ENCODE results near the gene EPS8. TPM values are rescaled to one million over a fixed set of nuclear protein-coding genes. Genes with fewer than 3 reads are reported as not detected.

Gene EPS8
- total and polyA plus RNA-seq, 3 donors from 2014 or later, result 40.0 to 81.8 (median 65.3) TPM

DNA sequence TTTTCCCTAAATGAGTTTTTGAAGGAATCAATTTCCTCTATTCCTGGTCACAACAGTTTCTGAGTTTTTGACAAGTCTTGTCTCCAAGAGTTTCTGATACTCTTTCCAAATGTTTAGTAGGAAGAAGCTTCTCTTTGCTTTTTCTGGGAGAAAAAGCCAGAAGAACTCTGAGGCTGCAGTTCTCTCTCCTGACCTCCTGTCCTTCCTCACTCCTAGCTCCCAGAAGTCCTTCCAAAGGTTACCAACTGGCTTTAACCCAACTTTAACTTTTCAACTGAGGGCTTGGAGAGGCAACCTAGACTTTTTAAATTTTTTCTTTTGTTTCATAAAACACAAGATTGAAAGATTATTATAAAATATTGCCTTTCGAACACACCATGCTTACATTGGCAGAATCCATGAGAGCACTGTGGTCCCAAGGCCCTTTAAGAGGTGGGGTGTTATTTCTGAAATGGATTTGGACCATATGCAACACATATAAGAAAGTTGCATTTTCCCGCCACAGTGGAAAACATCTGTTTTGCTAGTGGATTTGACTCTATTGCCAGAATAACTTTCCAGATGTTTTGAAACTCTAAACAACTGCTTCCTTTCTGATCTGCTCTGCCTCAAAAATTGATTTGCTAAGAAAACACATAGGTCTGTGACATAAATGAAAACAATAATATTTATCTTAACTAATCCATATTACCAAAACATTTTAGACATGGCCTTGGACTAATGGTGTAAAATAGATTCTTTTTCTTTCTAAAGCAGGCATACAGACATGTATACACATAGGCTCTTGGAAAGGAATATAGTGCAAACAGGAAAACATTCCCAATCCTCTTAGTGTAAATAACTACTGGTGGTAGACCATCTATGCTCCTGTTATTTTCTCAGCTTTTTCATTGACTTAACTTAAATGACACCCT, 22.3 kb upstream of the EPS8 start:
- H3K4me3 ChIP-seq, result no peak overlapping the region
- intact Hi-C loops (cut with DNase I; ENCODE audit: low total_unique reads), result no loop called here

DNA sequence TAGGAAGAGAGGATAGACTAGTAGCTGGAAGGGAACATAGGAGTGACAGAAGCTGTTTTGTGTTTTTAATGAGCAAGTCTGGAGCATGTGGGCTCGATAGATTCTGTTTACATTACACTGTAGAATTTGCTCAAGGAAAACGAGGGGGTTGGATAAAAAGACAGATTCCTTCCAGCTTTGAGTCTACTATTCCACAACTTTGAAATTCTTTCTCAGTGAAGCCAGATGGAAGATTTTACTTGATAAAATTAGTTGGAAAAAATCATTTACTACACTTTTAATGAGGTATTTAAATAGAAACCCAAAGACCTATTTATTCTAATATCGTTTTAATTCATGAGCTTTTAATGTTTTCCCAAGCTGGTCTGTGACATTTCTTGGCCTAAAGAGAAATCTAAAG, 19.5 kb upstream of the EPS8 start:
- H3K4me3 ChIP-seq, result no peak overlapping the region
- no peaks in the 10 kb centered on the region for H3K27me3 ChIP-seq
- intact Hi-C loops (cut with DNase I; ENCODE audit: low total_unique reads), result no loop called here
- 32 to 45% methylated on average over 3 of the region's 3 CpGs for WGBS, 2 donors
- TF ChIP-seq, protein P1, sequence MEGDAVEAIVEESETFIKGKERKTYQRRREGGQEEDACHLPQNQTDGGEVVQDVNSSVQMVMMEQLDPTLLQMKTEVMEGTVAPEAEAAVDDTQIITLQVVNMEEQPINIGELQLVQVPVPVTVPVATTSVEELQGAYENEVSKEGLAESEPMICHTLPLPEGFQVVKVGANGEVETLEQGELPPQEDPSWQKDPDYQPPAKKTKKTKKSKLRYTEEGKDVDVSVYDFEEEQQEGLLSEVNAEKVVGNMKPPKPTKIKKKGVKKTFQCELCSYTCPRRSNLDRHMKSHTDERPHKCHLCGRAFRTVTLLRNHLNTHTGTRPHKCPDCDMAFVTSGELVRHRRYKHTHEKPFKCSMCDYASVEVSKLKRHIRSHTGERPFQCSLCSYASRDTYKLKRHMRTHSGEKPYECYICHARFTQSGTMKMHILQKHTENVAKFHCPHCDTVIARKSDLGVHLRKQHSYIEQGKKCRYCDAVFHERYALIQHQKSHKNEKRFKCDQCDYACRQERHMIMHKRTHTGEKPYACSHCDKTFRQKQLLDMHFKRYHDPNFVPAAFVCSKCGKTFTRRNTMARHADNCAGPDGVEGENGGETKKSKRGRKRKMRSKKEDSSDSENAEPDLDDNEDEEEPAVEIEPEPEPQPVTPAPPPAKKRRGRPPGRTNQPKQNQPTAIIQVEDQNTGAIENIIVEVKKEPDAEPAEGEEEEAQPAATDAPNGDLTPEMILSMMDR (IDR thresholded peaks at IDR 0.05), result no peak
- TF ChIP-seq POLR2A (IDR thresholded peaks at IDR 0.05), result no peak
- no peaks in the 10 kb centered on the region for H3K36me3 ChIP-seq (ENCODE audit: low read depth, missing control alignments)
- no peaks in the 10 kb centered on the region for H3K9me3 ChIP-seq
- no peak overlapping the region for H3K27ac ChIP-seq
- H3K4me1 ChIP-seq, result no peaks in the 10 kb centered on the region
- no peak for DNase-seq

More for the DNA sequence above, 22.3 kb upstream of the EPS8 start:
- no peaks in the 10 kb centered on the region for H3K9me3 ChIP-seq
- no peak for DNase-seq
- H3K27ac ChIP-seq, result no peak overlapping the region
- no peak for TF ChIP-seq POLR2A (IDR thresholded peaks at IDR 0.05)
- TF ChIP-seq, protein P1 (IDR thresholded peaks at IDR 0.05), result no peak
- WGBS, 2 donors, result 65 to 70% methylated on average over 2 of the region's 2 CpGs
- no peaks in the 10 kb centered on the region for H3K36me3 ChIP-seq (ENCODE audit: low read depth, missing control alignments)
- H3K27me3 ChIP-seq, result no peaks in the 10 kb centered on the region
- no peaks in the 10 kb centered on the region for H3K4me1 ChIP-seq

DNA sequence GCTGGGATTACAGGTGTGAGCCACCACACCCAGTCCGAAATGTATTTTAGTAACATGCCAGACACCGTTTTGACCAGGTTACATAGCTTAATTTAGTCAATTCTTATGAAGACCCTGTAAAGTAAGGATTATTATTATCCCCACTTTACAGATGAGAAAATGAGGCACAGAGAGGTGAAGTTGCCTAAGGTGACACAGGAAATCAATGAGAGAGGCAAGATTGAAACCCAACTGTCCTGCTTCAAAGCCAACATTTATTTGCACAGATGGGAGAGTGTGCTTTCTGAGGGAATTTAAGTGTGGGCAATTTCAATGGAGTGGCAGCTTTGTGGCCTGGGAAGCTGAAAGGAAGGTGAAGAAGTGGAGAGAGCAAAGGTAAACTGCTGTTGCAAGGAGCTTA, 19.1 kb upstream of the EPS8 start:
- Histone ChIP-seq H3K27me3 (no peaks in the 10 kb centered on the region), H3K36me3 (ENCODE audit: low read depth, missing control alignments) (no peaks in the 10 kb centered on the region), H3K27ac (no peak overlapping the region), H3K4me3 (no peak overlapping the region), H3K4me1 (no peaks in the 10 kb centered on the region), H3K9me3 (no peaks in the 10 kb centered on the region)
- 94 to 95% methylated on average over 2 of the region's 2 CpGs for WGBS, 2 donors
- DNase-seq, result no peak
- intact Hi-C loops (cut with DNase I; ENCODE audit: low total_unique reads), result no loop called here
- TF ChIP-seq, protein P1 (IDR thresholded peaks at IDR 0.05), result no peak
- no peak for TF ChIP-seq POLR2A (IDR thresholded peaks at IDR 0.05)

DNA sequence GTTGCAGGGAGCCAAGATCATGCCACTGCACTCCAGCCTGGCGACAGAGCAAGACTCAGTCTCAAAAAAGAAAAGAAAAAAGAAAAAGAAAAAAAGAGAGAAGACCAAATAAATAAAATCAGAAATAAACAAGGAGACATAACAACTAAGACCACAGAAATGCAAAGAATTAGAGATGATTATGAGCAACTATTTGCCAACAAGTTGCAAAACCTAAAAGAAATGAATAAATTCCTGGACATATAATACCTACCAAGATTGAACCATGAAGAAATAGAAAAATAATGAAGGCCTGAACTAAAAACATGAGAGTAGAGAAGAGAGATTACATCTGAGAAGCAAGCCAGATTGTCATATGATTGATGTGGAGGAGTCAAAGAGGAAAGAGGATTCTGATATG, 17.6 kb upstream of the EPS8 start:
- TF ChIP-seq POLR2A (IDR thresholded peaks at IDR 0.05), result no peak
- TF ChIP-seq, protein P1 (IDR thresholded peaks at IDR 0.05), result no peak
- Histone ChIP-seq H3K9me3 (no peaks in the 10 kb centered on the region), H3K36me3 (ENCODE audit: low read depth, missing control alignments) (no peaks in the 10 kb centered on the region), H3K4me3 (no peak overlapping the region), H3K4me1 (no peaks in the 10 kb centered on the region), H3K27ac (no peak overlapping the region), H3K27me3 (no peaks in the 10 kb centered on the region)
- intact Hi-C loops (cut with DNase I; ENCODE audit: low total_unique reads), result no loop called here
- 92 to 100% methylated on average over 1 of the region's 1 CpG for WGBS, 2 donors
- no peak for DNase-seq
